HG03066 (cell line): ENCODE data around the gene ORC5.
"Not testable (repeated sequence)": the region's sequence is repeated elsewhere in the genome, so short reads cannot be mapped to it uniquely, and the experiment has no call there.

Experiments
- ATAC-seq: cut with Tn5 transposase; IDR thresholded peaks from one replicate; pipeline ENCODE4 v1.9.1; 2021; ENCODE audit warnings: low read depth; ENCODE audit not compliant: unreplicated experiment

ORC5 gene

DNA sequence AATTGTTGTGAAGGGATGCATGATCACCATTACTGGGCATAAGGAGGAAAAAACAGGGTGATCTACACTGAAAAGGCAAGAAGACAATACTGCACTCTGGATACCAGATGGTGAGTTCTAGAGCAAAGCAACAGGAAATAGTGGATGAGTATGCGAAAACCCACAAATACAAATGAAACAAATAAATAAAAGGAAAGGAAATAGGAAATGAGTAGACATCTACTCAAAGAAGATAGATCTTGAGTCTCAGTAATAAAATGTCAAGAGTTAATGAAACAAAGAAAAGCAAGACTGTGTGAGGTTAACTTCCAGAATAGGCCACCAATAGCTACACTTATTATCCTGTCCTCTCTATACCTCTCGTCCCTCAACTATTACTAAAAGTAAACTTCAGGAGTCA is 11.7 kb downstream of the ORC5 start:
- no peak for ATAC-seq

DNA sequence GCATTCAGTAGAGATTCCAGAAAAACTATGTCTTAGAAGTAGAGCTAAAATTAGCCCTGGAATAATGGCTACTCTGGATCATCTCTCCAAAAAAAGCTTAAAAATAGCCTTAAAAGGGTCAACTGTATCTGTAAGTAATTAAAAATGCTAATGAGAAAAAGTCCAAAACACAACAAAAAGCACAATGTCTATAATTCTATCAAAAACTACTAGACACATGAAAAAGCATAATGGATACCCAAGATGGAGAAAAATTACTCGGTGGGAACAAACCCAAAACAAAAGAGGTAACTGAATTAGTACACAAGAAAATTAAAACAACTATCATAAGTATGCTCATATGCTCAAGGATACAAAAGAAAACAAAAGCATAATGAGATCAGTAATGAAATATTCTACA is 15.4 kb downstream of the ORC5 start:
- ATAC-seq = no peak

DNA sequence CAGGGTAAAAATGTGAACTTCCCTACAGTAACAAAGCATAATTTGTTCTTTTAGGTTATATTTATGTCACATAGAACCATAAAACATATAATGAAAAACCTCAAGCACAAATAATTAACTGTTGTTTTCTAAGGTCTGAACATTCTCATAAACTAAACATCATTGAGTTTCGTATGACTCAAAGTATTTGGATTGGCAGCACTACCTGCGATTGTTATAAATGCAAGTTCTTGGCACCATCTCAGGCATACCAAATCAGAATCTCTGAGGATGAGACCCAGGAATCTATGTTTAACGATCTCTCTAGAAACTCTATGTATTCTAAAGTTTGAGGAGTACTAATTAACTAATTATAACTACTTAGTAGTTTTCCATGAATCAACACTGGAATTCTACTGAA is 22.5 kb downstream of the ORC5 start:
- ATAC-seq = no peak

DNA sequence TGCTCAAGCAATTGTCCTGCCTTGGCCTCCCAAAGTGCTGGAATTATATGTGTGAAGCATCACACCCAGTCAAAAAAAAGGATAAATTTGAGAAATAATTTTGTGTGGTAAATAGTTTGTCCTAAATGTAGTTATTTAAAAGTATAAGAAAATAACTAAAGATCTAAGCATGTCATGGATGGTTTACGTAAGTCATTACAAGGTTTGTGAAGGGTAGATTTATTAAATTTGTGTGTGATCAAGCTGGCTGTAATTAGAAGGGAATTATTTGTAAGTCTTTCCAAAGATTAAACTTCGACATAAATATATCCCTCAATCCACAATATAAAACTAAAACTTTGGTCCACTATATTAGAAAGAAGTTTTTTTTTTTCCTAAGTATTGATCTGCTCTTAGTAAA is 28.6 kb downstream of the ORC5 start:
- no peak for ATAC-seq

DNA sequence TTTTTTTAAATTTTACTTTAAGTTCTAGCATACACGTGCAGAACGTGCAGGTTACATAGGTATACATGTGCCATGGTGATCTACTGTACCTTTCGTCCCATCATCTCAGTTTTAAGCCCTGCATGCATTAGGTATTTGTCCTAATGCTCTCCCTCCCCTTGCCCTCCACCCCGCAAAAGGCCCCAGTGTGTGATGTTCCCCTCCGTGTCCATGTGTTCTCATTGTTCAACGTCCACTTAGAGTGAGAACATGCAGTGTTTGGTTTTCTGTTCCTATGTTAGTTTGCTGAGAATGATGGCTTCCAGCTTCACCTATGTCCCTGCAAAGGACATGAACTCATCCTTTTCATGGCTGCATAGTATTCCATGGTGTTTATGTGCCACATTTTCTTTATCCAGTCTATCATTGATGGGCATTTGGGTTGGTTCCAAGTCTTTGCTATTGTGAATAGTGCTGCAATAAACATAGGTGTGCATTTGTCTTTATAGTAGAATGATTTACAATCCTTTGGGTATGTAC is 30.2 kb downstream of the ORC5 start:
- not testable (repeated sequence) for ATAC-seq

DNA sequence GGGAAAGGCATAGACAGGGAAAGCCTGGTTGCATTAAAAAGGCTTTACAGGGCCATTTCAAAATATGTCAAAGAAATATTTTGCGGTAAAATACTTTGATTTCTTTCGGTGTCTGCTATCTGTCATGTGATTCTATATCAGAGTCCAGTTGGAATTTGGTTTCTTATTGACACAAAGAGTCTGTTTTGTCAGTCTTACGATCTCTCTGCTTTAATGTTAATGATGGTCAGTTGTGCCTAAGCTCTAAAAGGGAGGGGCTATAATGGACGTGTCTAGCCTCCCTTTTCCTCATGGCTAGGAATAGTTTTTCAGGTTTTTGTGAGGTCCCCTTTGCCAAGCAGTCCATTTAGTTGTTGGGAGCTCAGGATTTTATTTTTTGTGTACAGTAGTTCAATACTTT is 31.5 kb downstream of the ORC5 start:
- ATAC-seq = no peak

DNA sequence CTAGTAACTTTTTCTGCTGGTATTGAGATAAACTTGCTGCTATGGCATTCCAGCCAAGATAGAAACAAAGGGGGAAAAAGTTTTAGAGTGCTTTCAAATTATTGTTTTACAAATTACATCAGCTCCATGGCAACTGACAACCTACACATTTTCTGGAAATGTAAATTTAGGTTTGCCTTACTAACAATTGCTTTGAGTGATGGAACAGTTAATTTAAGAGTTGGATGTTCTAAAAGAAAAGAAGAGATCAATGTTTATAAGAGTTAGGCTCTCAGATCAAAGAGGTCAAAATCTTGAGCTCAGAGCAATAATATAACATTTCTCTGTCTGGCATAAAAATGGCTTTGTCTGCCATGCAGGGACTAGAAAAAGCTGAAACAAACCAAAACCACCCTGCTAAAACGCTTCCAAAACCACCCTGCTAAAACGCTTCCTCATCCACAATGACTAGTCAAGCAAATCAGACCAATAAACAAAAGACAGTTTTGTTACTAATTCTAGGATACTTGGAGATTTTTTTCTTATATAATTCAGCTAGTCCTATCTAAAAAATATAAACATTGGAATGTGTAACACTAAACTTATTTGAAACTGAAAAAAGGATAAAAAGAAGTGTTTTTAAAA is 32.3 kb downstream of the ORC5 start:
- ATAC-seq = no peak

DNA sequence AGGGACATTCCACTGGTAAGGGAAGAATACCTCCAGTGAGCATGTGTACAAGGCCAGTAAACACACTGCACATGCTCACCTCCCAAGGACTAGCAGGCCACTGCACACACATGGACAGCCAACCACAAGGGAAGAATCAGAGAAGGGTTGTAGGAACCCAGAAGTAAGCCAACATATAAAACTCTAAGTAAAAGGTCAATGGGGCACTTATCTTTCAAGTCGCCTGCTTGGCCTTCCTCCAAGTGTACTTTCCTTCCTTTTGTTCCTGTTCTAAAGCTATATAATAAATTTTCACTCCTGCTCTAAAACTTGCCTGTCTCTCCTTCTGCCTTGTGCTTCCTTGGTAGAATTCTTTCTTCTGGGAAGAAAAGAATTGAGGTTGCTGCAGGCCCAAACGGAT is 33.0 kb downstream of the ORC5 start:
- ATAC-seq = no peak

DNA sequence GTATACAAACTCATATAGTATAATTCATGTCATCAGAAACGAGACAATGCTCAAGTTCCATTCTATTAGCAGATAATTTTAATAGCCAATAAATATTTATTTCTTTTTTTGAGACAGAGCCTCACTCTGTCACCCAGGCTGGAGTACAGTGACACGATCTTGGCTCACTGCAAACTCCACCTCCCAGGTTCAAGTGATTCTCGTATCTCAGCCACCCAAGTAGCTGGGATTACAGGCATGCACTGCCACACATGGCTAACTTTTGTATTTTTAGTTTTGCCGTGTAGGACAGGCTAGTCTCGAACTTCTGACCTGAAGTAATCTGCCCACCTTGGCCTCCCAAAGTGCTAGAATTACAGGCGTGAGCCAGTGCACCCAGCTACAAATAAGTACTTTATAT is 45.7 kb downstream of the ORC5 start:
- no peak for ATAC-seq

DNA sequence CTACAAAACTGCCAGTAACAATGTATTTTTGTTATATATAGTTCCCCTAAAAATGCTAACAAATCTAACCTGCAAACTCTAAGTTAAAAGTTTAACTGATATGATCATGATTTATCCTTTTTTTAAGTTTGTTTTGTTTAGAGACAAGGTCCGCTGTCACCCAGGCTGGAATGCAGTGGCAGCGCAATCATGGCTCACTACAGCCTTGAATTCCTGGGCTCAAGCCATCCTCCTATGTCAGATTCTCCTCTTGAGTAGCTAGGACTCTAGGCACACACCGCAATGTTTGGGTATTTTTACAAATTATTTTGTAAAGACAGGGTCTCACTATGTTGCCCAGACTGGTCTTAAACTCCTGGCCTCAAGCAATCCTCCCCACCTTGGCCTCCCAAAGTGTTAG is 46.6 kb downstream of the ORC5 start:
- no peak for ATAC-seq

DNA sequence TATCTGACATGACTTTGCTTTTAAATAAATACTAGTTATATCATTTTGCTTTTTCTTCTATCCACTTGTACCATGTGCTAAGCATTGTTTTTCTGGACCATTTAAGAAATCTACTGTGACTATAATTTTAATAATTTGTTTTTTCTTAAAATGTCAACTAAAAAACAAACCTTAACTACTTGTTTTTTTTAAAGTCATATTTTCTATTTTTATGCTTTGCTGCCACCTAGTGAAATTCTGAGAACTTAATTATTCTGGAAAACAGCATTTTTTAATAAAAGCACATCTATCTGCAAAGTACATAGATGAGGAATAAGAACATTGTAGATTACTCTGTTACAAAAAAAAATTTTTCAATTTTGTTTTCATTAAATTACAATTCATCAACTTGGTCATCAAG is 47.4 kb downstream of the ORC5 start:
- no peak for ATAC-seq

DNA sequence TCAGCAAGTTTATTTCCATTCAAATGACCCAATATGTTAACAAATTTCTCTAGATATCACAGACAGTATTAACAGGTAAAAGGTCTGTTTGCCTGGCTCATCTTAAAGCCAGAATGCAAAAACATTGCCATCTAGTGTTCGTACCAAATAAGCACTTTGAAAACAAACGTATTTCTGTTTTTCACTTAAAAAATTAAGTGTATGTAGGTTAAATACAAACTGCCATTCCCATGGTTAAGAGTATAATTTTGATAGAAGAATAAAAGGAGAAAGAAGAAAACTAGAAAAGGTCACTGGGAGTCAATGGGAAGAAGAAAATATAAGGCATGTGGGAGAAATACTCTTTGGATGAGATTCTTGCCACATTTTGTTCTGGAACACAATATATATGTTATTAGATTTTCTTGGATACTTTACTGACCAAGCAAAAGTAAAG is 51.0 kb downstream of the ORC5 start:
- no peak for ATAC-seq

DNA sequence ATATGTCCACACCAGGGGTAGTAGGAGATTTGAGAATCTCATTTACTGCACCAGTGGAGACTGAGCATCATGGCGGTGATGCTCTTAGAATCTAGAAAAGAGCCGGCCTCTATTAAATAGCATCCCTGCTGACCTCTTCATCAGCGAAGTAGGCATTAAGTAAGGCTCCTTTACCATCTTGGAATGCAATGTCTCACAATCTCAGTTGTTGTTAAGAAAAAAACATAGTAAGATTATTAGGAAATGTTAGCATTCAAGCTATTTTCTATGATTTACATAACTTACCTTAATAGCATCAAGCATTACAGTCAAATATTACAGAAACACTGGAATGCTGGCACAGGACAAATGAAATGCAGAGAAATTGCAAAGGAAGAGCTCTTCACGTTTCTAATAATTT is 54.5 kb downstream of the ORC5 start:
- no peak for ATAC-seq

DNA sequence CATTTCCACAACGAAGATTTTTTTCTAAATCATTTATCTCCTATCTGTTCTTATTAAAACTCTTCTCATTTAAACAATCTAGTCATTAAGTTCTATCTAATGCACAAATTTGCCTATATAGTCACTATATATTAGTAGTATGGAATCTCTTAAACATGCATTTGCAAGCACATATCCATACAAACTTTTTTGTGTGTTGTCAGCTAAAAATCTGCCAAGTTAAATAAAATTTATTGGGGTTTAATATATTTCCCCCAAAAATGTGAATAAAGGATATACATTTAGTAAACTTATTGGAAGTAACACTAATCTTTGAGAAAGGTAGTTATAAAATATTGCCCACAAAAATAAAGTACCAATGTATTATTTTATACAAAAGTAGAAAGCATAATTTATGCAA is 55.3 kb downstream of the ORC5 start:
- ATAC-seq = no peak

DNA sequence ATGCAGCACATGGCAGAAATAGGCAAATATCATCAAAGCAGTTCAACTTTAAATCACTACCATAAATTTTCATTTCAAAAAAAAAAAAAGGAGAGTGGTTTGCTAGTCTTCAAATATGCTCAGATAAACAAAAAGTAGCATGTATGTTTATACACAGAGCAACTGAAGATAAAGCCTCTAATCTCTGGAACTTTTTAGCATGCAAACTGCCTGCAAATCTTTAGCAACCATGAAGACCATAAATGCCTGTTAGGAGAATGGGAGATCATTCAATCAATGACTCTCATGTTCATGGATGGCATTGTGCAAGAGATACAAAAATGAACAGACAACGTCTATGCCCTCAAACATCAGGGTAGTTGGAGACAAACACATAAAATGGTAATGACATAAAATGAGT is 57.3 kb downstream of the ORC5 start:
- ATAC-seq = no peak

DNA sequence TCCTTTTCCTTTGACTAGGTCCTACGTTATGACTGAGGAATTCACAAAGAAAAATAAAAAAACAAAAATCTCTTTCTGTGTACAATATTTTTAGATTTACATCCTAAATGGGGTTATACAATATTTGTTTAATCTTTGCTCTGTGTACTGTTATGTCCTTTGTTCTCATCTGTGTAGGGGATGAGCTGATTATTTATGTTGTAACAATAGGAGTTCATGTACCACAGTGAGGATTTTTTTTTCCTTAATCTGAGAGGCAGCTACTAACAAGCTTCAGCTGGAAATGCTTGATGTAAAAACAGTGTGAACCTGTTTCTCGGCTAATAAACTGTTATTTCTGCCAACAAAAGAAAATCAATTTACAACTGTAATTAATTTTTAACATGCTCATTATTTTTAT is 58.0 kb downstream of the ORC5 start:
- no peak for ATAC-seq

DNA sequence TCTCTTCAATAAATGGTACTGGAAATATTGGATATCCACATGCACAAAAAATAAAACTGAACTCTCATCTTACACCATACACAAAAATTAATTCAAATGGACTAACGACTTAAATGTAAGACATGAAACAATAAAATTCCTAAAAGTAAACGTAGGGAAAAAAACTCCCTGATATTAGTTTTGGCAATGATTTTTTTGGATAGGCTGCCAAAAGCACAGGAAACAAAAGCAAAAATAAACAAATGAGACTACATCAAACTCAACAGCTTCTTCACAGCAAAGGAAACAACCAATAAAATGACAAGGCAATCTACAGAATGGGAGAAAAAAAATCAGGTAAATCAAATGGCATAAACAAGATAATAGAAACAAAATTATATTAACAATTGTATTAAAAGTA is 65.7 kb downstream of the ORC5 start:
- no peak for ATAC-seq

DNA sequence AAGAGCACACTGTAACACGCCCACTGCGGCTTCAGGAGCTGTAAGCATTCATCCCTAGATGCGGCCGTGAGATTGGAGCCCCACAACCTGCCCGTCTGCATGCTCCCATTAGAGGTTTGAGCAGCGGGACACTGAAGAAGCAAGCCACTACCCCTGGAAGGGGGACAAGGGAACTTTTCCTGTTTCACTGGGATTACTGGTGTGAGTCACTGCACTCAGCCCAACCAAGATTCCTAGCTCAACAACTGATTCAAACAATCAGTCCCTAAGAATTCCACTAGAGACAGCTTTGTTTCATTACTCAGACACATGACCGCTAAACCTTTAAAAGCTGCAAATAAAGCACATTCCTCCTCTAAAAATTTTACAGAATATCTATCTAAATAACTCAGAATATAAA is 69.8 kb downstream of the ORC5 start:
- no peak for ATAC-seq

DNA sequence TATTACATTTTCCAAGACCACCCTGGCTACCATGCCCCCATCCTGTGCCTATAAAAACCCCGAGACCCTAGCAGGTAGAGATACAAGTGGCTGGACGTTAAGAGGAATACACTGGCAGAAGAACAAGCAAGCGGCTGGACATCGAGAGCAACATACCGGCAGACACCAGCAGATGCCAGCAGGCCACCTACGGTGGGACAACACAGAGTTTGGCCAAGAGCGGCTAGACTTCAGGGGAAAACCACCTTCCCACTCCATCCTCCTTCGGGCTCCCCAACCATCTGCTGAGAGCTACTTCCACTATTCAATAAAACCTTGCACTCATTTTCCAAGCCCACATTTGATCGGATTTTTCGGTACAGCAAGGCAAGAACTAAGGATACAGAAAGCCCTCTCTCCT is 70.3 kb downstream of the ORC5 start:
- no peak for ATAC-seq

DNA sequence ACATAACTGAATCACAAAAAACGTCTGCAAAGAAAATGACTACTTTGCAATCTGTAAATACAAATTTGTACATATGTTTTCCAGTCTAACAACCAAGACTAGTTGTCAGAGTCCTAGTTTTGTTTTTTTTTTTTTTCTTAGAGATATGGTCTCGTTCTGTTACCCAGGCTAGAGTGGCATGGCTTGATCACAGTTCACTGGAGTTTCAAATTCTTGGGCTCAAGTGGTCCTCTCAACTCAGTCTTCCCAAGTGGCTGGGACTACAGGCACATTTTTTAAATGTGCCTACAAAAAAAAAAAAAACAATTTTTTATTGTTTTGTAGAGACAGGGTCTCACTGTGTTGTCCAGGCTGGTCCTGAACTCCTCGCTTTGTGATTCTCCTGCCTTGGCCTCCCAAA is 70.8 kb downstream of the ORC5 start:
- ATAC-seq = no peak

DNA sequence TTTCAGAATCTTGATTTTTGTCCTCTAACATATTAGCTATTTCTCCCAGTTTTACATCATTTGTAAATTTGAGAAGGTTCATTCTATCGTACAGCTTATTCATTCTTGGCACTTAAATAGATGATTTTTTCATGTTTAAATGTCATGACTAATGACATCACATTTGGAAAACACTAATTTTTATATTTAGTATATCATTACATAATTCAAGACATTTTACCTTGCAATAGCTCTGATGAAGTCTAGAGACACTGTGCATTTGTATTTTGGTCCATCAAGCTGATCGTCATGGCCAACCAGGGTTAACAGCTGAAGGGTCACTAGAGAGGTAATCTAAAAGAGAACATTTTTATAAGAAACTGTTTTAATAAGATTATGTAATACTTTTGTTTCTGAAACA is 71.3 kb downstream of the ORC5 start:
- no peak for ATAC-seq

DNA sequence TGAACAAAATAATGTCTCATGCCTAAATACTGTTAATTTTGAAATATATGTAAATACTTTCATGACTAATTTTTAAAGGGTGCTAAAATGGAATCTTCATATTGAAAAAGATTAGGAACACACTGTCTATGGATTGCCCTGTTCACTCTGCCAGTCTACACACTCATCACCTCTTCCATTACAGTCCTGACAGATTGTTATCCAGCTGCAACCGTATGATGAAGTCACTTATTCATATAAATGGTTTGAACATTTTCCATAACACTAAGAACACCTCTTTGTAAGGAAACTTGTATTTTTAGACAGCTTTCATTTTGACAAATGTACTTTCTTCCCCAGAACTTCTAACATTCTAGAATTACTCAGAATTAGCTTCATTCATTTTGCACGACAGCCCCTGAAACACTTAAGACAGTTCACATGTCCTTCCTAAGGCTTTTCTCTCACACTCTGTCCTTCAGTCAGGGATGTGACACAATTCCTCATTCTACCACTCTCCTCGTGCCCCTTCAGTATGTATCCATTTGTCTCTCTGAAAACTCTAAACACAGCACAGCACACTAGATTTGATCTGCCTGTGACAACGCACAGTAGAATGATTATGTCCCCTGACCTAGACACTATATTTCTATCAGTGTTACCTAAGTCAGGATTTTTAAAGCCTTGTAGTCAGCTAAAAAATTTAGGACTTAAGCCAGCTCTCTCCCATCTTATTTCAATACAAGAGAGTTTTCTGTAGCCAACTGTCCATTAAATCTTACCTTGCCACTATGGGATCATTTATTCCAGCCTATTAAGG is 71.9 kb downstream of the ORC5 start:
- no peak for ATAC-seq
